NCI-H2196 (cell line): Measurements from ENCODE around the gene XRCC3.

Experiments used
- DNase-seq: peaks from one replicate; lab custom pipeline; 2025; ENCODE audit not compliant: unreplicated experiment; lab: John Stamatoyannopoulos, UW

XRCC3 gene

GRCh38 chr14:103726474-103726873 is 11.2 kb upstream of the XRCC3 start:
- no peak for DNase-seq

- DNase-seq = no peak
Observed at GRCh38 chr14:103725739-103726395, 10.6 kb upstream of the XRCC3 start.

- no peak for DNase-seq
Observed at GRCh38 chr14:103725001-103725682, 9.9 kb upstream of the XRCC3 start.

GRCh38 chr14:103724116-103724515 is 8.9 kb upstream of the XRCC3 start:
- no peak for DNase-seq

- DNase-seq = no peak
Observed at GRCh38 chr14:103723748-103724081, 8.5 kb upstream of the XRCC3 start.

- DNase-seq = no peak
Observed at GRCh38 chr14:103721334-103722120, 6.3 kb upstream of the XRCC3 start.

GRCh38 chr14:103719751-103720150 is 4.5 kb upstream of the XRCC3 start:
- no peak for DNase-seq

GRCh38 chr14:103718572-103718971 is 3.3 kb upstream of the XRCC3 start:
- DNase-seq = no peak

- DNase-seq = no peak
Observed at GRCh38 chr14:103716899-103717411, 1.7 kb upstream of the XRCC3 start.

- no peak for DNase-seq
Observed at GRCh38 chr14:103716091-103716801, 995 bp upstream of the XRCC3 start.

GRCh38 chr14:103714063-103714724 is 1.1 kb downstream of the XRCC3 start:
- no peak for DNase-seq

GRCh38 chr14:103713304-103714062 is 1.8 kb downstream of the XRCC3 start:
- no peak for DNase-seq

- DNase-seq = no peak
Observed at GRCh38 chr14:103712633-103713247, 2.5 kb downstream of the XRCC3 start.

- DNase-seq = peak; percentile 19
Observed at GRCh38 chr14:103711516-103712431, 3.5 kb downstream of the XRCC3 start.

GRCh38 chr14:103710771-103711377 is 4.4 kb downstream of the XRCC3 start:
- DNase-seq = no peak

GRCh38 chr14:103709814-103710213 is 5.4 kb downstream of the XRCC3 start:
- DNase-seq = no peak

GRCh38 chr14:103708750-103709187 is 6.5 kb downstream of the XRCC3 start:
- DNase-seq = no peak
